Upper lobe of right lung (tissue), 1 donor: ENCODE data around the gene IFNA10. TPM values are rescaled to one million over a fixed set of nuclear protein-coding genes. Genes with fewer than 3 reads are reported as not detected.
"Not testable (repeated sequence)": the region's sequence is repeated elsewhere in the genome, so short reads cannot be mapped to it uniquely, and the experiment has no call there.

Source experiments
- ATAC-seq: fragments of 200-7000 bp; cut with Tn5 transposase; one replicate; pipeline ENCODE4 v1.9.1; 2020; ENCODE audit warnings: mild to moderate bottlenecking, moderate library complexity
- DNase-seq: peaks from one replicate; pipeline ENCODE4 v3.0.0-alpha.2; 2020
- H3K27ac ChIP-seq: fragments of 200-600 bp; one replicate; pipeline ENCODE4 v1.8.0; 2022
- H3K27me3 ChIP-seq: fragments of 200-600 bp; one replicate; pipeline ENCODE4 v1.8.0; 2022; ENCODE audit warnings: mild to moderate bottlenecking
- H3K36me3 ChIP-seq: fragments of 200-600 bp; one replicate; pipeline ENCODE4 v1.8.0; 2022
- H3K4me1 ChIP-seq: fragments of 200-600 bp; one replicate; pipeline ENCODE4 v1.8.0; 2022
- H3K4me3 ChIP-seq: fragments of 200-600 bp; one replicate; pipeline ENCODE4 v1.8.0; 2022; ENCODE audit warnings: mild to moderate bottlenecking
- H3K9me3 ChIP-seq: fragments of 200-600 bp; one replicate; pipeline ENCODE4 v1.8.0; 2022
- intact Hi-C: fragments of 100-400 bp; cut with DNase I; formaldehyde crosslinking; loops from one replicate; pipeline ENCODE4 v1.11.0; 2022
- total RNA-seq: library from RNA; stranded (reverse); fragmentation: NEBNext Ultra II Directional; extraction: Animal tissue kit (Norgen Biotek cat#: 25700); gene quantifications from one replicate; pipeline ENCODE4 v1.2.1, GENCODE V29; 2021
- TF ChIP-seq, protein P1 (sequence below): fragments of 200-600 bp; IDR thresholded peaks from one replicate; pipeline ENCODE4 v1.8.0; 2022; ENCODE audit warnings: antibody characterized with exemption
- donor health status: DM: no; HTN: yes; CAD: no; lungs with severe emphysema.

The IFNA10 gene
- total RNA-seq, 1 donor from 2014 or later: not detected

DNA sequence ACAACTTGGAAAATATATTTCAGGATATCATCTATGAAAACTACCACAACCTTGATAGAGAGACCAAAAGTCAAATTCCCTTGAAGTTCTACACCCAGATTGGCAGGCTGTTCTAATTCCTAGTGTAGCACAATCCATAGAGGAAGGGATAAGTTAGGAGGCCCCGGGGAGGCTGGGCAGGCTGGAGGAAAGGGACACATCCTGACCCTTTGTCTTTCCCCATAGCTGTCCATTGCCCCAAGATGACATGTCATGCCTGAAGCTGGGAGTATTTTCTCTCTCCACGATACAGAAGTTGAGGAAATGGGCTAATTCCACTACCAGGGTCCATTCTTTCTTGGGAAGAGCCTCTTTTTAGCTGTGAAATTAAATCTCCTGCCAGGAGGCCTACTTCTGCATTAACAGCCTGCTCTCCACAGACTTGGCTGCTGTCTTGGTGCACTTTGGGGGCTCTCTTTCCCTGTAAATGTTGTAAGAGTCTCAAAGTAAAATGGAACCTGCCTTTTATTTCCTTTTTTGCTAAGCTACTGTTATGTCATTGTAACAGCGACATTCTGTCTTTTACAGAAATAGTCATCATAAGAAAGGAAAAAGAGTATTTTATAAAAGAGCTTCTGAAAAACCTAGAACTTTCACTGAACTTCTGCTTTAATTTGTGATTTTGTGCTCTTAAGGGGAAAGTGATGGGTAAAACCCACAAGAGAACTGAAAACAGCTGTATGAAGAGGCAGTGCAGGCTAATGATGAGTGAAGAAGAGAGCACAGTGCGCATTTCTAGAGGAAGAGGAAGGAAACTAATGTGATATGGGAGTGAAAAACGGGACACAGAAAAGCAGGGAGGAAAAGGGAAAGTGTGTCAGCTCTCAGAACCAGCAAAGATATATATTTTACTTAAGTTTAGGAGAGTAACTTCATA, 6.7 kb upstream of the IFNA10 start:
- DNase-seq, intact Hi-C loops, ATAC-seq, H3K4me1 ChIP-seq, H3K27ac ChIP-seq, H3K4me3 ChIP-seq, H3K36me3 ChIP-seq, H3K27me3 ChIP-seq, H3K9me3 ChIP-seq: not testable (repeated sequence)
- TF ChIP-seq, protein P1, sequence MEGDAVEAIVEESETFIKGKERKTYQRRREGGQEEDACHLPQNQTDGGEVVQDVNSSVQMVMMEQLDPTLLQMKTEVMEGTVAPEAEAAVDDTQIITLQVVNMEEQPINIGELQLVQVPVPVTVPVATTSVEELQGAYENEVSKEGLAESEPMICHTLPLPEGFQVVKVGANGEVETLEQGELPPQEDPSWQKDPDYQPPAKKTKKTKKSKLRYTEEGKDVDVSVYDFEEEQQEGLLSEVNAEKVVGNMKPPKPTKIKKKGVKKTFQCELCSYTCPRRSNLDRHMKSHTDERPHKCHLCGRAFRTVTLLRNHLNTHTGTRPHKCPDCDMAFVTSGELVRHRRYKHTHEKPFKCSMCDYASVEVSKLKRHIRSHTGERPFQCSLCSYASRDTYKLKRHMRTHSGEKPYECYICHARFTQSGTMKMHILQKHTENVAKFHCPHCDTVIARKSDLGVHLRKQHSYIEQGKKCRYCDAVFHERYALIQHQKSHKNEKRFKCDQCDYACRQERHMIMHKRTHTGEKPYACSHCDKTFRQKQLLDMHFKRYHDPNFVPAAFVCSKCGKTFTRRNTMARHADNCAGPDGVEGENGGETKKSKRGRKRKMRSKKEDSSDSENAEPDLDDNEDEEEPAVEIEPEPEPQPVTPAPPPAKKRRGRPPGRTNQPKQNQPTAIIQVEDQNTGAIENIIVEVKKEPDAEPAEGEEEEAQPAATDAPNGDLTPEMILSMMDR: peak; percentile 28

GRCh38 chr9:21212160-21212559, 5.2 kb upstream of the IFNA10 start:
- H3K4me1 ChIP-seq, intact Hi-C loops, H3K36me3 ChIP-seq, H3K27ac ChIP-seq, DNase-seq, H3K27me3 ChIP-seq, H3K4me3 ChIP-seq, H3K9me3 ChIP-seq: not testable (repeated sequence)
- peak; percentile 43 for ATAC-seq

DNA sequence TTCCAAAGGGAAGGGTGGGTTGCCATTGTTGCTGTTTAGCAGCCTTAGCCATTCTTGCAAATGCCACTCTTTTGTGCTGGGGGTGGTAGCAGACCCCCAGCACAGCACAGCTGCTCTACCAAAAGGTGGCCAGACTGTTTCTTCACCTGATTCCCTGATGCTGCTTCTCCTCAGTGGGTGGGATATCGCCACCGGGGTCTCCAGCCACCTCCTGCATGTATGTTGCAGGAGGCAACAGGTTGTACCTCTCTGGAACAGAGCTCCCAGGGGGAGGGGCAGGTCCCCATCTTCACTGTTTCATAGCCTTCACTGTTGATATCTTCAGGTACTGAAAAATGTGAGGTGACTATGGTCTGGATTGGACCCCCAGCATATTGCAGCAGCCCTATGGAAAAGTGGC, 3.8 kb upstream of the IFNA10 start:
- DNase-seq, H3K36me3 ChIP-seq, H3K9me3 ChIP-seq, H3K4me1 ChIP-seq, H3K27ac ChIP-seq, H3K27me3 ChIP-seq, H3K4me3 ChIP-seq, ATAC-seq, intact Hi-C loops: not testable (repeated sequence)

GRCh38 chr9:21210311-21210710, 3.4 kb upstream of the IFNA10 start:
- ATAC-seq: no peak
- no peak for DNase-seq
- Histone ChIP-seq H3K27me3 (no peaks in the 10 kb centered on the region), H3K4me1 (no peaks in the 10 kb centered on the region), H3K27ac (no peak overlapping the region), H3K4me3 (no peak overlapping the region), H3K9me3 (no peaks in the 10 kb centered on the region), H3K36me3 (no peaks in the 10 kb centered on the region)
- TF ChIP-seq, protein P1: no peak
- intact Hi-C loops: no loop called here

DNA sequence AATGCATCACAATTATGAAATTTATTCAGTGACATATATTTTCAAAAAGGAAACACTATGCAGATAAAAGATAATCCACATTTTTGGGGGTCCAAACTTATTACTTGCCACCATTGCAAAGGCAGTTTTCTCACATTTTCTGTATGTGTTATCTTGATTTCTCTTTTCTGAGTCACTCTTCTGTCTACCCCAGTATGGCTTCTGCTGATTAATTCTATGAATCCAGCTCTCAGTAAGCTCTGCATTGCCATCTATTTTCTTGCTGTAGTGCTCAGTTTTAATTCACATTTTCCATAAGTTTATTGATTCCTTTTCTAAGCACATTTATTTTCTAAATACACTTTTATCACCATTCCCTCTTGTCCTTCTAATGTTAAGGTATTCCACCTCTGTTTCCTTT, 1.7 kb downstream of the IFNA10 start:
- DNase-seq: no peak
- intact Hi-C loops: no loop called here
- no peak overlapping the region for H3K4me3 ChIP-seq
- no peak overlapping the region for H3K27ac ChIP-seq
- no peaks in the 10 kb centered on the region for H3K4me1 ChIP-seq
- H3K36me3 ChIP-seq: no peaks in the 10 kb centered on the region
- TF ChIP-seq, protein P1: no peak
- H3K9me3 ChIP-seq: no peaks in the 10 kb centered on the region
- no peak for ATAC-seq
- no peaks in the 10 kb centered on the region for H3K27me3 ChIP-seq

DNA sequence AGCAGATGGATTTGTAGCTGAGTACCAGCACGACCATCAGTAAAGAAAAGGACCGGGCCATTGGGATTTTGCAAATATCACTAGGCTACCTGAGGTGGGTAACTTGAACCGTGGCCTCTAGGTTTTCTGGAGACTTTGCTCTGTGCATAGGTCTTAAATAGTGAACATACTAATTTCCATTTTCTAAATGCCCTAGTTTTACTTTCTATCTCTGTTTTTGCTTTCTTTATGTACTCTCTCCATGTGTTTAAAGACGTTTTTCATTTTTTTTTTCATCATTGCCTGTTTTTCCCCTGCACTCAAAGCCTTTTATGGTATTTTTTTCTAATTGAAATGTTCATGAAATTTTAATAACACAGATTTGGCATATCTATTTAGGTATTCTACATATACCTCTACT, 4.8 kb downstream of the IFNA10 start, which contains the start of gene IFNA7:
Gene IFNA7, minus strand, starts transcription at position 101 of the 400 bp plus-strand sequence. Its CDS starts 40 bp downstream, at position 61.
- H3K27me3 ChIP-seq, DNase-seq, ATAC-seq, H3K4me1 ChIP-seq, H3K27ac ChIP-seq, intact Hi-C loops, H3K36me3 ChIP-seq, H3K4me3 ChIP-seq, H3K9me3 ChIP-seq: not testable (repeated sequence)

DNA sequence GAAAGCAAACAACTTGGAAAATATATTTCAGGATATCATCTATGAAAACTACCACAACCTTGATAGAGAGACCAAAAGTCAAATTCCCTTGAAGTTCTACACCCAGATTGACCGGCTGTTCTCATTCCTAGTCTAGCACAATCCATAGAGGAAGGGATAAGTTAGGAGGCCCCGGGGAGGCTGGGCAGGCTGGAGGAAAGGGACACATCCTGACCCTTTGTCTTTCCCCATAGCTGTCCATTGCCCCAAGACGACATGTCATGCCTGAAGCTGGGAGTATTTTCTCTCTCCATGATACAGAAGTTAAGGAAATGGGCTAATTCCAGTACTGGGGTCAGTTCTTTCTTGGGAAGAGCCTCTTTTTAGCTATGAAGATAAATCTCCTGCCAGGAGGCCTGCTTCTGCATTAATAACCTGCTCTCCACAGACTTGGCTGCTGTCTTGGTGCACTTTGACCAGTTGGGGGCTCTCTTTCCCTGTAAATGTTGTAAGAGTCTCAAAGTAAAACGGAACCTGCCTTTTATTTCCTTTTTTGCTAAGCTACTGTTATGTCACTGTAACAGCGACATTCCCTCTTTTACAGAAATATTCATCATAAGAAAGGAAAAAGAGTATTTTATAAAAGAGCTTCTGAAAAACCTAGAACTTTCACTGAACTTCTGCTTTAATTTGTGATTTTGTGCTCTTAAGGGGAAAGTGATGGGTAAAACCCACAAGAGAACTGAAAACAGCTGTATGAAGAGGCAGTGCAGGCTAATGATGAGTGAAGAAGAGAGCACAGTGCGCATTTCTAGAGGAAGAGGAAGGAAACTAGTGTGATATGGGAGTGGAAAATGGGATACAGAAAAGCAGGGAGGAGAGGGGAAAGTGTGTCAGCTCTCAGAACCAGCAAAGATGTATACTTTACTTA, 11.8 kb downstream of the IFNA10 start:
- H3K36me3 ChIP-seq, H3K27me3 ChIP-seq, H3K9me3 ChIP-seq, H3K27ac ChIP-seq, DNase-seq, H3K4me3 ChIP-seq, H3K4me1 ChIP-seq, intact Hi-C loops: not testable (repeated sequence)
- TF ChIP-seq, protein P1: peak; percentile 71
- peak; percentile 90 for ATAC-seq

DNA sequence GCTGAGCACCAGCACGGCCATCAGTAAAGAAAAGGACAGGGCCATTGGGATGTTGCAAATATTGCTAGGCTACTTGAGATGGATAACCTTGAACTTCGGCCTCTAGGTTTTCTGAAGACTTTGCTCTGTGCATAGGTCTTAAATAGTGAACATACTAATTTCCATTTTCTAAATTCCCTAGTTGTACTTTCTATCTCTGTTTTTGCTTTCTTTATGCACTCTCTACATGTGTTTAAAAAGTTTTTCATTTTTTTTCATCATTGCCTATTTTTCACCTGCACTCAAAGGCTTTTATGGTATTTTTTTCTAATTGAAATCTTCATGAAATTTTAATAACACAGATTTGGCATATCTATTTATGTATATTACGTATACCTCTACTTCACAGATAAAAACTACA, 19.5 kb downstream of the IFNA10 start, which contains the start of gene IFNA4:
Gene IFNA4, minus strand, starts transcription at position 101 of the 400 bp plus-strand sequence. Its CDS starts 56 bp downstream, at position 45.
- H3K9me3 ChIP-seq, intact Hi-C loops, H3K27me3 ChIP-seq, H3K4me3 ChIP-seq, DNase-seq, ATAC-seq, H3K36me3 ChIP-seq, H3K27ac ChIP-seq, H3K4me1 ChIP-seq: not testable (repeated sequence)
